ENCODE measurements around the gene CRY2.

- TF ChIP-seq CTCF (IDR thresholded peaks at IDR 0.05 in 4 of 5, conservative IDR thresholded peaks at IDR 0.05 in 1 of 5) = no peak
- TF ChIP-seq POLR2A (IDR thresholded peaks at IDR 0.05) = no peak
Observed at GRCh38 chr11:45832811-45833441, 14.3 kb upstream of the CRY2 start.

Data from gastrocnemius medialis (tissue), 4 donors.